ENCODE measurements around the gene LEF1.

LEF1 gene

GRCh38 chr4:108149588-108150380 lies 18.9 kb downstream of the LEF1 start:
- DNase-seq (ENCODE audit: low read depth), result no peak

GRCh38 chr4:108148316-108148715 lies 20.4 kb downstream of the LEF1 start:
- no peak for DNase-seq (ENCODE audit: low read depth)

DNA sequence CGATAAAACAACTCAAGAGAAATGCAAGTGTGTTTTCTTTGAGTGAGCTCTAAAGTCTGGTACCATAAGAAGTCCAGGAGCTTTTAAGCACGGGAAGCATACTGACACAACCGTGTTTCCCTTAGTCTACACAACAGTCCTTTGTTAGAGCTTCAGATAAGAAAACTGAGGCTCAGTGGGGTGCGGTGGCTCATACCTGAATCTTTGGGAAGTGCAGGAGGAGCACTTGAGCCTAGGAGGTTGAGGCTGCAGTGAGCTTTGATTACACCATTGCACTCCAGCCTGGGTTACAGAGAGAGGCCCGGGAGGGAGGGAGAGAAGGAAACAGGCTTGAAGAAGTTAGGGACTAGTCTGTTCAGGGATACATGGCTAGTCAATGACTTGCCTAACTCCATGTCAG lies 21.9 kb downstream of the LEF1 start:
- DNase-seq (ENCODE audit: low read depth), result no peak

GRCh38 chr4:108146336-108146735 lies 22.4 kb downstream of the LEF1 start:
- no peak for DNase-seq (ENCODE audit: low read depth)

GRCh38 chr4:108144451-108144850 lies 24.3 kb downstream of the LEF1 start:
- DNase-seq (ENCODE audit: low read depth), result no peak

DNA sequence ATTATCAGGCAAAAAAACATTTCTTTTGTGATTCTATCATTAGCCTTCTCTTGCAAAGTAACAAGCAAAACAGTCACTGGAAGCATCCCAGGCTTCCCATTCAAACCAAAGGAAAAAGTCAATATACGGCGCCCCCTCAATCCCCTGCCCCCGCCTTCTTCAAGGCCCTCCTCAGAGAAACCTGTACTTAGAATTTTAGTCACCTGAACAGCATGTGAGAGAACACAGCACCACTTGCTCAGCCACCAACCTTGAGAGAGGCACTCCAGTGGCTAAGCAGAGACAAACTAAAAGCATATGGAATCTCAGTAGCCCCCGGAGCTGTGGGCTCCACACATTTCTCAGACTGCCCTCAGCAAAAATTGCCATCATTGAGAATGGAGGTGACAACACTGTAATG lies 25.2 kb downstream of the LEF1 start:
- no peak for DNase-seq (ENCODE audit: low read depth)

DNA sequence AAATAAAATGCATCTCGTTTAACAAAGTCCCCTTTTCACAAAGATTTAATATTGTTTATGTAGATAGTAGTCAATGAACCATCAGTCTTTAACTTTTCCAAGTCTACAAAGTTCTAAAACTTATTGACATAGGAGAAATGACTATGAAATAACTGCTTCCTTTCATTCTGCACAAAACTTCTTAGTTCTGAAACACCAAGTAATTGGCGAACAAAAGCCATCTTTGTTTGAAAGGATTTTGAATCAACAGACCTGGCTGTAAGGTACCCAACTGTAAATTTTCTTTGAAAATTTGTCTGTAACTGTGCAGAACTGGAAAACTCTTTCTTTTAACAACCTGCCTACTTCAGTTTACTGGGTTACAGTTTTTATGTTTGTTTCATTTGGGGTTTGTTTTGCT lies 25.9 kb downstream of the LEF1 start:
- no peak for DNase-seq (ENCODE audit: low read depth)

DNA sequence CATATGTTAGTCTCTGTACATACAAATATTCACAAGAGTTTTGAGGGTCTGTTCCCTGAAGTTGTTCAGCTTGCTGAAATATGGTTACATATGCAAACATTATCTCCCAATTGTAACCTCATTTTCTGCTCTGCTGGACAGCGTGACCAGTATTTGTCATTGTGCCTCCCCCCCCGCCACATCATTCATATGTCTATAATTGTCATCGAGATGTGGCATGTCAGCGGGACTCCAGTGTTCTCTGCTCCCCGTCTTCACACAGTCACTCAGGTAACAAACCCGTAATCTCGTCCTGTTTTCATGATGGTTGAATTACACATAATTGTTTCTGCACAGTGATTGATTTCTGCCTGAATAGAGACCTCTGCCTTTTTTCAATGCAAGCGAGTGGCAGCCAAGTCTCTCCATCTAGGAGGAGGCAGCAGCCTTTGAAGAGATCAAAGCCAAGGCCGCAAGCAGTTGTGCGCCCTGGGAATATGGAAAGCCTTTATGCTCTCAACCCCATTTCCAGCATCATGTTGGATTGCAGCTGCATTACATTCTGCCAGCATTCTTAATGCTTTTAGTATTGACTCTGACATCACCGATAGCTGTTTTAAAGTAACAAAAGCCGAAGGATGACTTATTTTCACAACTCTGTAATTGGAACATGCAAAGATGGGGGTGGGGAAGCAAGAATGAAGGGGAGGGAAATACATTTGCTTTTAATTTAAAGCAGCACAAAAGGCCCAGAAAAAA lies 27.4 kb downstream of the LEF1 start:
- DNase-seq (ENCODE audit: low read depth), result no peak

- no peak for DNase-seq (ENCODE audit: low read depth)
Measured at GRCh38 chr4:108140328-108140727, 28.4 kb downstream of the LEF1 start.

DNA sequence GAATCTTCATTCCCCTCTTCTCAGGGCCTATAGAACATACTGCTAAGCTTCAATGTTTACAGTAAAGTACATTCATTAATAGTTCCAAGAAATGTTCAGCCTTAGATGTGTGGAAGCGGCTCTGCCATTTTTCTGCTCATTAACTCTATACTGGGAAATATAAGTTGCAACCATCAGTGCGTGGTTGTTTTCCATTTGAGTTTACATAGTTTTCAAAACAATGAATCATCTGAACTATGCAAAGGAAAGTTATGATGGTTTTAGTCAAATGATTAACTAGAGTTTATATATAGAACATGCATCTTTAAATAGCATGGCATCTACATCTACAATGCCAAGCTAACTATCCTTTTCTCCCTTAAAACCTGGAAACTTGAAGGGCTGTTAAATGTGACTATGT lies 29.6 kb downstream of the LEF1 start:
- no peak for DNase-seq (ENCODE audit: low read depth)

- DNase-seq (ENCODE audit: low read depth), result no peak
Measured at GRCh38 chr4:108135549-108136209, 33.1 kb downstream of the LEF1 start.

- DNase-seq (ENCODE audit: low read depth), result no peak
Measured at GRCh38 chr4:108130955-108131354, 37.8 kb downstream of the LEF1 start.

DNA sequence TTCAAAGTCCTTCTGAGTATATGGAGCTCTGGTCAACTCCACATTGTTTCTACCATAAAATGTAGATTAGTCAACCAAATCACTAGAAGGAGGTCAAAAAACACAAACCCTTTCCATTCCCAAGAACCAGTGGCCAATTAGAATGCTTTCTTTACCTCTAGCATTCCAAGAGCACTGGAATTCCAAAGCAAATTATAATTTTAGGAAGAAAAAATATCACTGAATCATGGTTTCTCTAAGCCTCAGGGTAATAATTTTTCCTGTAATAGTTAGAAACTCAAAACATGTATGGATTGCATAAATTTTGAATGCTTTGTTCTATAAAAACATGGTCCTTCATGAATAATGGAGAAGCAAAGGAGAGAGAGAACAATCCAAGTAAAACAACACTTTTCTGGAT lies 39.5 kb downstream of the LEF1 start:
- no peak for DNase-seq (ENCODE audit: low read depth)

DNA sequence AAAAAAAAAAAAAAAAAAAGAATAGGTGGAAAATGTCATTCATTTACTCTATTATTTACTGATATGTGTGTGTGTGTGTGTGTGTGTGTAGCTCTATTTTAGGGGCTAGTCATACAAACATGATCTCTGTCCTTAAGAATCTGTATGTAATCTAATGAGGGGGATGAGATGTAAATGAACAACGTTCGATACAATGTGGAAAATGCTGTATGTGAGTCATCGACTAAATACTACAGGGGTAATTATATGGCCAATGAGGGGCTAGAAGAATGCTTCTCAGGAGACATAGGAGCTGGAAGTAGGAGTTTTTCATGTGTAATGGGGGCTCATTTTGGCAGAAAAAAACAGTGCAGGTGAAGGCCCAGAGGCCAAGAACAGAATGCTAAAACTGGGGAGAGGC lies 41.9 kb downstream of the LEF1 start:
- no peak for DNase-seq (ENCODE audit: low read depth)

DNA sequence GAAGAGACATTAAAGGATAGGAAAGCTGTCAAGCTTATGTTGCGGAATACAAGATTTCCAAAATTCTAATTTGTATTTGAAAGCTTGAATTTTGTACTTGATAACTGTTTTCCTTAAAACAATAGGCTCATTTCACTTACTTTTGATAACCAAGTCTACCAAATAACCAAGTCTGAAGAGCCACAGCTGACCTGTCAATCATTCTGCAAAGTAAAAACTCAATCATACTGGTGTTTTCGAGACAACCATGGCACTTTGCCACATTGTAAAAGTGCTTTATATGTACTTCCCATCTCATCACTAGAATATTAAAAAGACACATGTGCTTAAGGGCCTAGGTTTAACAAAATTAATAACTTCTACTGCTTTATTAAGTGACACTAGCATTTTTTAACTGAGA lies 47.9 kb downstream of the LEF1 start:
- no peak for DNase-seq (ENCODE audit: low read depth)

GRCh38 chr4:108119199-108119800 lies 49.4 kb downstream of the LEF1 start:
- DNase-seq (ENCODE audit: low read depth), result no peak

DNA sequence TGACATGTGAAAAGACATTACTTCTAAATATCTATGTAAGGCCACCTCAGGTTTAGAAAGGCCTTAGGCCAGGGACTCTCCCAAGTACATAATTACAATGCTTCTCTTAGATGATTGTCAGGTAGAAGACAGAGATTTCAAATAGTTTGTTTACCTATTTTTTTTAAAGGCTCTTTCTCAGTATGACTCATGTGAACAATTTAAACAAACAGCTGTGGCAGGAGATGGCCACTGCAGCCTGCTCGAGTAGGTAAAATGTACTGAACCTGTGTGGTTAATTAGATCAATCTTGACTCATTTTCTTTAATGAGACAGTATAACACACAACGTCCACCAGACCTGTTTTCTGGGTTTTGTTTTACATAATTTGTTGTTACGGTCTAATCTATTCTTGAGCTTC lies 50.2 kb downstream of the LEF1 start:
- no peak for DNase-seq (ENCODE audit: low read depth)

DNA sequence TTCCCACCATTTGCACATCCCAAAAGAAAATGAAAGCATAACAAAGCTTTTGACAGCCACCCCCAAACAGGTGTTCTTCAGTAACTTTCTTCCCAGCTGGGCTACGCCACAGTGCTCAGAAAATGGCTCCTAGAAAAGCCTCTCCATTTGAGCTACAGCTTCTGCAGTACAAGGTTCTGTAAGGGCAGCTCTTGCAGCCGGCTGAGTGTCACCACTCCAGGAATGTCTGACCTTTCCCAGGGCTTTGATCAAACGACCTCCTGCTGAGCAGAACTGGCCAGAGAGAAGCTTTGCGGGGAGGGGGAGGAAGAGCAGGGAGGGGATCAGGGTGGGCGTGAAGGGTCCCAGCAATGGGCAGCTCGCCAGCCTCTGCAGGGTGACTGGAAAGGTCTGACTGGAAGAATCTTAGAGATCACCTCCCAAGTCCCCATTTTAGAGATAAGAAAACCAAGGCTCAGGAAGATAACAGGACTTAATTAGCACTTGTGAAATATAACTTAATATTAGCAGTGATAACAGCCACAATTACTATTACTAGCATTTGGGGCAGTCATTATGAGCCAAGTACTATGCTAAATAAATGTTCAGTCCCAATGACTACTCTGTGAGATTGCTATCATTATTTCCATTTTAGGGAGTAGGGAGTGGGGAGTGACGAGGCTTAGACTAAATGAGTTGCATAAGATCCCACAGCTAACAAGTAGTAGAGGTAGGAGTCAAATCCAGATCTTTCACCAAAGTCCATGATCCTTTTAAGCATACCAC lies 51.1 kb downstream of the LEF1 start:
- no peak for DNase-seq (ENCODE audit: low read depth)

DNA sequence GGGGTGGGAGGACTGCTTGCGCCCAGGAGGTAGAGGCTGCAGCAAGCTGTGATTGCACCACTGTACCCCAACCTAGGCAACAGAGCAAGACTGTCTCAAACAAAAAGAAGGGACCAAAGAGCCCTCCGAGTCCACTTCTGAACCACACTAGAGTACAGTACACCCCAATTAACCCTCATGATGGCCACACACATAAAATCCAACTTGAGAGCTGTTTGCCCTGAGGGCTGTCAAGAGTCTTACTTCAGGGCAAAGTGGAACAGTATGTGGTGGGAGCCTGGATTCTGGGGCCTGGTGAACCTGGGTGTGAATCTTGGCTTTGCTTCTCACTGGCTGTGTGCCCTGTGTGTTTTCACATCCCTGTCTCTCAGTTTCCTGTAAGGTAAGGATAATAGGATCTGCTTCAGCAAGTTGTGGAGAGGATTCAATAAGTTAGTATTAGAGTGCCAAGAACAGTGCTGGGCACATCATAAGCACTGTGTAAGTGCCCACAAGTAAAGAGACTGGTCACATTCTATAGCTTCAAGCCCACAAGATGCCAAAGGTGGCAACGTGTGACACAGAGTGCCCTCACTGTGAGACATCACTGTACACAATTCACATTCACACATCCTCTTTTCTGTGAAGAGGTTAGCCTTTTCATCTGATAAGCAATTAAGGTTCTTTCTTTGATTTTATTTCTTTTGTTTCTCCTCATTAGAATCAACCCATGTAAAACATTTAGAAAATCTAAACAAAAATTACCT lies 52.1 kb downstream of the LEF1 start:
- no peak for DNase-seq (ENCODE audit: low read depth)

- DNase-seq (ENCODE audit: low read depth), result no peak
Measured at GRCh38 chr4:108115168-108115526, 53.6 kb downstream of the LEF1 start.

DNA sequence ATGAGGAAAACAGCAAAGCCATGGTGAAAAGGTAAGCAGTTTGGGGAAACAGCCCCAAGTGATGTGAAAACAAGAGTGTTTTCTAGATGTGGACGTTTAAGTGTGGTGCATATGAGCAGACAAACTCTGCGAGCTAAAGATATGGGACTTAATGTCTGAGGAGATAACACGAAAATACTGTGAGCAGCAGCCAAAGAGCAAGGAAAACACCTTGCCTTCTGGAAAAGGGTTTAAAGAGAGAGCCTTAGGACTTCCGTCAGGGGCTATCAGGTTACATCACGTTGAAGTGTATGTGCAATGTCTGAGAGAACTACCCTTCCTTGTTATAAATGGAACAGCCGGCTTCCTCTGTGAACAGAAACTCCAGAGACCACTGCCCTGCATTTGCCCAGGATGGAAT lies 54.2 kb downstream of the LEF1 start:
- no peak for DNase-seq (ENCODE audit: low read depth)
